Adrenal gland (tissue), 5 donors: ENCODE measurements around the gene OPRPN.

ENCODE experiments used
- CTCF ChIP-seq, 6 experiments: fragments of 450-650 bp in 4 of 6; fragments of 200-600 bp in 2 of 6; sonication (generic) in 1 of 6; IDR thresholded peaks; 1 replicate in 5 of 6; 2 replicates in 1 of 6; pipeline versions ENCODE4 v1.5.1 to v1.8.0; 2016 to 2021; ENCODE audit warnings: antibody characterized with exemption in 6 of 6, mild to moderate bottlenecking in 2 of 6, moderate library complexity in 1 of 6
- POLR2A ChIP-seq, 2 donors: fragments of 450-650 bp; IDR thresholded peaks; one replicate each; pipeline ENCODE4 v1.6.1; 2017; ENCODE audit warnings: antibody characterized with exemption in 2 of 2, mild to moderate bottlenecking in 2 of 2, moderate library complexity in 1 of 2
- donor health status: DM: no; HTN: no; CAD: no.

GRCh38 chr4:70425306-70425705 is 27.6 kb downstream of the OPRPN start:
- TF ChIP-seq CTCF (IDR thresholded peaks at IDR 0.05) (no peak), POLR2A (IDR thresholded peaks at IDR 0.05) (no peak)
